ENCODE measurements around the gene ERICH4. TPM values are rescaled to one million over a fixed set of nuclear protein-coding genes. Genes with fewer than 3 reads are reported as not detected.

The ERICH4 gene
- total RNA-seq, 2 donors from 2014 or later: not detected

DNA sequence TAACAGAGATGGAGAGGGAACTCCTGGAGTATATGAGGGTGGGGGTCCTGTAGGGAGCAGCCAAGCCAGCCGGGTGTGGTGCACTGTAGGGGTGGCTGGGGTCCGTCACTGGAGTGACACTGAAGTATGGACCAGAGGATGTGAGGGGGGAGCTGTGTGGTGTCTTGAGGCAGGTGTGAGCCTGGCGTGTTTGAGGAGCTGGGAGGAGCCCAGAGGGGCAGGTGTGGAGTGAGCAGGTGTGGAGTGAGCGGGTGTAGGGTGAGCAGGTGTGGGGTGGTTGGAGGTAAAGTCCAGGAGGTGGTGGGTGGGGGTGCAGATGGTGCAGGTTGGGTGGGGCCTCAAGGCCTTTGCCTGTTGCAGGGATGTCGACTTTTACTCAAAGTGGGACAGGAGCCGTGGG, 21.6 kb upstream of the ERICH4 start:
- TF ChIP-seq POLR2AphosphoS5 (IDR thresholded peaks at IDR 0.05) (no peak), POLR2A (IDR thresholded peaks at IDR 0.05) (no peak), CTCF (IDR thresholded peaks at IDR 0.05) (no peak)
- no peaks in the 10 kb centered on the region for H3K4me1 ChIP-seq (replicated peaks)
- no peak for DNase-seq (ENCODE audit: low spot score)
- H3K27ac ChIP-seq: no peak overlapping the region
- no peak overlapping the region for H3K4me3 ChIP-seq
- no peaks in the 10 kb centered on the region for H3K9me3 ChIP-seq
- WGBS: 83% methylated on average over 6 of the region's 6 CpGs
- intact Hi-C loops (cut with DNase I): no loop called here
- H3K36me3 ChIP-seq: peaks cover 10 to 11% of the 10 kb centered on the region in 2 donors
- H3K27me3 ChIP-seq (replicated peaks; ENCODE audit: insufficient read depth): no peaks in the 10 kb centered on the region

DNA sequence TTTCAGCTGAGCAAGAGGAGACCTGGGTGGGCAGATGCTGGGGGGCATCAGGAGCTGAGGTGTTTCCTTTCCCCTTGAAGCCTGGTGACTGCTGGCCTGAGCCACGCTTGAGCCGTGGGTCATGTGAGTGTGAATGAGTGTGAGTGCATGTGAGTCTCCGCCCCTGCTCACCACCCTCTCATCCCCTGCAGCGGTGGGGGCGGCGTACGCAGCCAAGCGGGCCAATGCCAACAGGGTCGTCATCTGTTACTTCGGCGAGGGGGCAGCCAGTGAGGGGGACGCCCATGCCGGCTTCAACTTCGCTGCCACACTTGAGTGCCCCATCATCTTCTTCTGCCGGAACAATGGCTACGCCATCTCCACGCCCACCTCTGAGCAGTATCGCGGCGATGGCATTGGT, 21.0 kb upstream of the ERICH4 start:
- no peak for TF ChIP-seq POLR2AphosphoS5 (IDR thresholded peaks at IDR 0.05)
- TF ChIP-seq CTCF (IDR thresholded peaks at IDR 0.05): no peak
- TF ChIP-seq POLR2A (IDR thresholded peaks at IDR 0.05): no peak
- H3K4me3 ChIP-seq: no peak overlapping the region
- no peaks in the 10 kb centered on the region for H3K9me3 ChIP-seq
- DNase-seq (ENCODE audit: low spot score): no peak
- intact Hi-C loops (cut with DNase I): no loop called here
- no peaks in the 10 kb centered on the region for H3K27me3 ChIP-seq (replicated peaks; ENCODE audit: insufficient read depth)
- H3K4me1 ChIP-seq (replicated peaks): no peaks in the 10 kb centered on the region
- WGBS: 94% methylated on average over 20 of the region's 20 CpGs
- peaks cover 10 to 11% of the 10 kb centered on the region in 2 donors for H3K36me3 ChIP-seq
- no peak overlapping the region for H3K27ac ChIP-seq

DNA sequence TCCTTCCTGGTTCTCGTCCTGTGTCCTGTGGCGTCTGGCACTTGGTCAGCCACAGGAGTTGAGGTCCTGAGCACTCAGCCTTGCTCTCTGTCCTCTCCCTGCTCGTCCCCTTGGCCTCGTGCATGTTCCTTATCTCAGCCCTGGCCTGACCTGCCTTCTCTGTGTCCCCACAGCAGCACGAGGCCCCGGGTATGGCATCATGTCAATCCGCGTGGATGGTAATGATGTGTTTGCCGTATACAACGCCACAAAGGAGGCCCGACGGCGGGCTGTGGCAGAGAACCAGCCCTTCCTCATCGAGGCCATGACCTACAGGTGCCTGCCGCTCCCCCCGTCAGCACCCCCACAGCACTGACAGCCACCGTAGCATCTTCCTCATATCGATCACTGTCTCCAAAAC, 20.5 kb upstream of the ERICH4 start:
- no peak for TF ChIP-seq POLR2A (IDR thresholded peaks at IDR 0.05)
- TF ChIP-seq CTCF (IDR thresholded peaks at IDR 0.05): no peak
- TF ChIP-seq POLR2AphosphoS5 (IDR thresholded peaks at IDR 0.05): no peak
- Histone ChIP-seq H3K9me3 (no peaks in the 10 kb centered on the region), H3K4me3 (no peak overlapping the region), H3K27me3 (replicated peaks; ENCODE audit: insufficient read depth) (no peaks in the 10 kb centered on the region), H3K27ac (no peak overlapping the region), H3K36me3 (peaks cover 10 to 11% of the 10 kb centered on the region in 2 donors), H3K4me1 (replicated peaks) (no peaks in the 10 kb centered on the region)
- intact Hi-C loops (cut with DNase I): no loop called here
- 75% methylated on average over 18 of the region's 18 CpGs for WGBS
- no peak for DNase-seq (ENCODE audit: low spot score)

DNA sequence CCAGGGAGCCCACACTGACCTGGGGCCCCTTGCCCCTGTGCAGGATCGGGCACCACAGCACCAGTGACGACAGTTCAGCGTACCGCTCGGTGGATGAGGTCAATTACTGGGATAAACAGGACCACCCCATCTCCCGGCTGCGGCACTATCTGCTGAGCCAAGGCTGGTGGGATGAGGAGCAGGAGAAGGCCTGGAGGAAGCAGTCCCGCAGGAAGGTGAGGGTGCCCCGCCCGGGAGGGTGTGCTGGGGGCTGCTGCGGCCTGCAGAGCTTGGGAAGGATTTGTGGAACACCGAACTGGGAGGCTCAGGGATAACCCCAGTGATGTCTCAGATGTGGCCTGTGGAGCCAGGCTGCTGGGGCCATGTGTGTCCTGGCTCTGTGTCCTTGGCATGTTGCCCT, 20.0 kb upstream of the ERICH4 start:
- Histone ChIP-seq H3K36me3 (peaks cover 10 to 11% of the 10 kb centered on the region in 2 donors), H3K4me1 (replicated peaks) (peaks cover 2% of the 10 kb centered on the region), H3K27me3 (replicated peaks; ENCODE audit: insufficient read depth) (no peaks in the 10 kb centered on the region), H3K4me3 (no peak overlapping the region), H3K27ac (no peak overlapping the region), H3K9me3 (no peaks in the 10 kb centered on the region)
- 92% methylated on average over 12 of the region's 12 CpGs for WGBS
- no peak for DNase-seq (ENCODE audit: low spot score)
- intact Hi-C loops (cut with DNase I): no loop called here
- TF ChIP-seq POLR2AphosphoS5 (IDR thresholded peaks at IDR 0.05) (no peak), CTCF (IDR thresholded peaks at IDR 0.05) (no peak), POLR2A (IDR thresholded peaks at IDR 0.05) (no peak)

- TF ChIP-seq POLR2AphosphoS5 (IDR thresholded peaks at IDR 0.05) (no peak), POLR2A (IDR thresholded peaks at IDR 0.05) (no peak), CTCF (IDR thresholded peaks at IDR 0.05) (no peak)
- intact Hi-C loops (cut with DNase I): no loop called here
- H3K36me3 ChIP-seq: peaks cover 6 to 11% of the 10 kb centered on the region in 2 donors
These were observed 18.4 kb upstream of the ERICH4 start for GRCh38 chr19:41424335-41425173.

More at GRCh38 chr19:41424335-41425173, 18.4 kb upstream of the ERICH4 start:
- WGBS: 80% methylated on average over 21 of the region's 21 CpGs
- H3K4me1 ChIP-seq (replicated peaks): peaks cover 4% of the 10 kb centered on the region
- H3K27ac ChIP-seq: no peak overlapping the region
- H3K9me3 ChIP-seq: no peaks in the 10 kb centered on the region
- DNase-seq (ENCODE audit: low spot score): no peak
- no peaks in the 10 kb centered on the region for H3K27me3 ChIP-seq (replicated peaks; ENCODE audit: insufficient read depth)
- H3K4me3 ChIP-seq: no peak overlapping the region
